Hippocampal formation (tissue), 2 donors: ENCODE measurements around the gene SMIM35.

Experiments used
- DNase-seq, 2 donors: peaks; one replicate each; lab custom pipeline; 2025; lab: John Stamatoyannopoulos, UW

The SMIM35 gene

GRCh38 chr11:118086913-118087768 is at the start of gene SMIM35:
SMIM35 (minus strand) TSS chr11:118086963; CDS start chr11:118086757, 206 bp downstream.
- no peak for DNase-seq

GRCh38 chr11:118136341-118136740 is 49.6 kb upstream of the SMIM35 start:
- DNase-seq: no peak

DNA sequence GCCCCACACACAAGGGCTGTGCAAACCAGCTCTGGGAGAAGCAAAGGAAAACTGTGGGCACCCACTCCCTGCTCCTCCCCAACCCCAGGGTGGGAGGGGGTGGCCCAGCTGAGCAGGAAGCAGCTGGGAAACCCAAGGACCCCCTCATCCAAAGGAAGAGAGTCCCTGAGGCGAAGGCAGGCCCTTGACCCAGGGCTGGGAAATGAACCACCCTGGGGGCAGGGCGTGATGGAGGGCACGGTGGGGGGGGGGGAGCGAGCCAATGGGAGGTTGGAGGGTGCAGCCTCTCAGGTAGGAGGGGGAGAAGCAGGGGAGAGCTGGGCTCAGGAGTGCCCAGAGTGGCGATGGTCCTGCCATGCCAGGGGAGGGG is 49.0 kb upstream of the SMIM35 start:
- no peak for DNase-seq

GRCh38 chr11:118135051-118135795 is 48.5 kb upstream of the SMIM35 start:
- no peak for DNase-seq

- no peak for DNase-seq
Observed at GRCh38 chr11:118133816-118134215, 47.1 kb upstream of the SMIM35 start.

GRCh38 chr11:118132385-118133151 is 45.8 kb upstream of the SMIM35 start:
- DNase-seq: no peak

- DNase-seq: no peak
Observed at GRCh38 chr11:118129471-118130172, 42.9 kb upstream of the SMIM35 start.

DNA sequence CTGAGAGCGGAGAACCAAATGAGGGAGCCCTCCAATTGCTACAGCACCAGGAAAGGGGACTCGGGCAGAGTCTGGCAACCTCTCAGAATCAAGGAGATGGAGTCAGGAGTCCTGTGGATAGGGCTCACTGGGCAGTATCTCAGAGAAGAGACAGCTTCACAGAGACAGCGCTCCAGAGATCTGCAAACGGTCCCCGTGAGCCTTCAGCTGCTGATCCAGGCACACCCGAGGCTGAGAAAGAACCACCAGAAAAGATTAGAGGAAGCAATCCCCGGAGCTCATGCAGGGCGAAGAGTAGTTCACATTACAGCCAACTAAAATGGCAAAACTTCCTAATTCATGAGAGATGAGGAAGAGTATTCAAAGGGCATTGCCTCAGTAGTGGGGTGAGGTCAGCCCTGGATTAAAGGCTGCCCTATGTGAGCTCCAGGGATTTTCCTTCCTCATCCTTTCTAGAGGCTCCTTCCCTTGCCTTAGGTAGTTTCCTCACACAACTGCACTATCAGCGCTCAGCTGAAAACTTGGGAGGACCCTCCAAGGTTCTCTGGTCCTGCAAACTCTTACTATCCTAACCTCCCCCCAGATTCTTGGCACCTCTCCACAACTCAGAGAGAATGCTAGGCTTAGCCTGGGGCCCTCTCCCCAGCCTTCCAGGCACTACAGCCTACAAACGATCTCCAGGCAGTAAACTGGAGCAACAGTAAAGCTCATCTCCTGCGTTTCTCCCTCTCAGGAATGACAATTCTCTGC is 42.1 kb upstream of the SMIM35 start:
- DNase-seq: no peak

- no peak for DNase-seq
Observed at GRCh38 chr11:118128310-118128709, 41.5 kb upstream of the SMIM35 start.

GRCh38 chr11:118126082-118126838 is 39.5 kb upstream of the SMIM35 start:
- no peak for DNase-seq

DNA sequence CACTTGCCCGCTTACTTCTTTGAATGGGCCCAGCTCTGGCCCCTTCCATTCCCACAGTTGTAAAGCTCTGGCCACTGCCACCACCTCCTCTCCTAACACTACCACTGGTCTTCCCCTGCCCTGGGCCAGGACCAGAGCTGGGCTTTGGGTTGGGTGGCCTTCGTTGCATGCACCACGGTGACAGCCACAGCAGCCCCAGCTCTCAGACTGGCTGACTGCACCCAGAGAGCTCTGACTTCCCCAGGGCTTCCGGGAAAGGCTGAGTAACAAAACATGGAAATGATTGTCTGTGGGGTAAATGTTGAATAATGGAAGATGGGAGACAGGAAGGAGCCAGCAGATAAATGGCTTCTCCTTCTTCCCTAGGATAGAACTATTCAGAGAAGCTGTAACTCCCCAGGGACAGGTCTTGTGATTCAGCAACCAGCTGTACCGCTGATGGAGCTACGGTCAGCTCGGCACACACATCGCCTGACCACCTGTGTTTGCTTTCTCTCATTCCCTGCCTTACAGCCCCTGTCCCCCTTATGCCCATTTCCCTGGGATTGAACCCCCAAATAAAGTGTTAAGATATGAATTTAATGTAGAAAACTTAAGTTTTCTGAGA is 38.3 kb upstream of the SMIM35 start:
- DNase-seq: no peak

- no peak for DNase-seq
Observed at GRCh38 chr11:118120793-118121192, 34.0 kb upstream of the SMIM35 start.

- no peak for DNase-seq
Observed at GRCh38 chr11:118117790-118118601, 31.2 kb upstream of the SMIM35 start.

DNA sequence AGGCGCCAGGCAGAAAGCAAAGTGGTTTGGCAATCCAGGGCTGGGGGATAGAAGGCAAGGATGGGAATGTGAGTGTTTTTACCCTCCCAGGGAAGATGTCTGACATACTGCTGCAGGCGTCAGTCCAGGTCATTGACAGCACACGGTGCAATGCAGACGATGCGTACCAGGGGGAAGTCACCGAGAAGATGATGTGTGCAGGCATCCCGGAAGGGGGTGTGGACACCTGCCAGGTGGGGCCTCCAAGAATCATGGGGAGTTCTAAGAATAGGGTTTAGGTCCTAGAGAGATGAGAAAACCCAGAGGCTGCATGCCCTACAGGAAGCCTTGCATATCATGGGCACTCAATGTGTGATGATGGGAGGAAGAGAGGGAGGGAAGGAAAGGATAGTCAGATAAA is 28.3 kb upstream of the SMIM35 start:
- DNase-seq: no peak

DNA sequence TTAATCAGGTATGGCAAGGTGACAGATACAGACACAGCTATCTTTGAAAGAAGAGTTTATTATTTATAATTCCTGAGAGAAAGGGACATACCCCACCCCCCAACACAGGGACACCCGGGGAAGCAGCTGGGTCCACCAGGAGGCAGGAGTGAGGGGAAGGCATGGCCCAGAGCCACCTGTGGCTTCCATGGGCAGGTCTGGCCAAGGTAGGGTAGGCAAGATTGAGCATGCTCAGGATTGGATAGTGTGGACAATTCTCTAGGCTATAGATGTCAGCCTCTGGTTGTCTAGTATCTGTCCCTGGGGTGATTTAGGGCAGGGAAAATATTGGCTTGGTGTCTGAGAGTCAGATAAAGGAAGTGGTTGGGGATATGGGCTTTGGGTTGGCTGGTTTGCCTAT is 27.5 kb upstream of the SMIM35 start:
- no peak for DNase-seq

DNA sequence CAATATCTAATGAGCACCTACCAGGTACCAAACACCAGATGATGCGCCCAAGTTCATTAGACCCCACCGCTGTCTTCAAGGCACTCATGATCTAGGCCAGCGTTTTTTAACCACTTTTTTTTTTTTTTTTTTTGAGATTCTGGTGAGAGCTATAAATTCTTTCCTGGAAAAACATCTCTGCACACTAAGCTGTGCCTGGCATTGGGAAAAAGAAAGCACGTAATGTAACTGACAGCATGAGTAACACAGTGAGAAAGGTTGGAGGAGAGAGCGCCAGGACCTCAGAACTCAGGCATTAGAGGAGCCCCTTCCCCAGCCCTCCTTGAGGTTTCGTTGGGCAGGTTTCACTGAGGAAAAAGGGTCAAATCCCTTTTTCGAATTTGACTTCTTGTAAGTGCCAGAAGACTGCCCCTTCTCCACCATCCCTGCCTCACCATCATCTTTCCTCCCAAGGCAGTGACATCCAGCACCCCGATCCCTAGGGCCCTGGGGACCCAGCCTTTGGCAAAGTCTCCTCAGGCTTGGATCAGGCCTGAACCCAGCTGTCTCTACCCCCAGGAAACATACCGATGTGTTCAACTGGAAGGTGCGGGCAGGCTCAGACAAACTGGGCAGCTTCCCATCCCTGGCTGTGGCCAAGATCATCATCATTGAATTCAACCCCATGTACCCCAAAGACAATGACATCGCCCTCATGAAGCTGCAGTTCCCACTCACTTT is 26.1 kb upstream of the SMIM35 start:
- no peak for DNase-seq

- no peak for DNase-seq
Observed at GRCh38 chr11:118111744-118112035, 24.9 kb upstream of the SMIM35 start.

DNA sequence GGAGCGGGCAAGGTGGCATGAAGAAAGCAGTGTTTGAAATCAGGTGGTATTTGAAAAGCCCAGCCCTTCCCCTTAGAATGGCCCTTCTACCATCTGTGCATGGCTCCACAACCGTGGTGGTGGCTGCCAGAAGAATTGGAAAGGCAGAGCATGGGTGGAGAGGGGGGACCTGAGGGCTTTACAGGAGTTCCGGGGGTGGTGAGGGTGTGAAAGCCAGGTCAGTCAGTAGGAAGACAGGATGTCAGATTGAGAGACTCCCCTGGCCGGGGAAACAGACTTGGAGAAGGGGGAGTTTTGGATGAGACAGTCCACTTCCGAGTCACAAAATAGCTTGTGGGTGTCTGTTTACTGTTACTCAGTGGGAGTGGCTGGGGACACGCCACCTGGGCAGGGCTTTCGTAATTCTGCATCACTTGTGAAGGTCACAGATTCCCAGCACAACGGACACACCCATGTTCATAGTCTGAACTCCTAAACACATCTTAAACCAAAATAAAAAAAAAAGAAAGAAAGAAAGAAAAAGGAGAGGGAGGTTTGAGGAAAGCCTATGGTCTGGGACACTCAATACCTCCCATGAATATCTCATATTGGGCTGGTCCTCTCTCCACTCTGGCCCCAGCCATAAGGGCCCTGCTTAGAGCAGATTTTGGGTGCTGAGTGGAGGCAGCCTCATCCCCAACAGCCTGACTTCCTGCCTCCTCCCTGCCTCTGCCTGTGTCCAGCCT is 24.4 kb upstream of the SMIM35 start:
- DNase-seq: no peak
